ENCODE data around the gene IPPK.
"Not testable (repeated sequence)": the region's sequence is repeated elsewhere in the genome, so short reads cannot be mapped to it uniquely, and the experiment has no call there.

The IPPK gene

DNA sequence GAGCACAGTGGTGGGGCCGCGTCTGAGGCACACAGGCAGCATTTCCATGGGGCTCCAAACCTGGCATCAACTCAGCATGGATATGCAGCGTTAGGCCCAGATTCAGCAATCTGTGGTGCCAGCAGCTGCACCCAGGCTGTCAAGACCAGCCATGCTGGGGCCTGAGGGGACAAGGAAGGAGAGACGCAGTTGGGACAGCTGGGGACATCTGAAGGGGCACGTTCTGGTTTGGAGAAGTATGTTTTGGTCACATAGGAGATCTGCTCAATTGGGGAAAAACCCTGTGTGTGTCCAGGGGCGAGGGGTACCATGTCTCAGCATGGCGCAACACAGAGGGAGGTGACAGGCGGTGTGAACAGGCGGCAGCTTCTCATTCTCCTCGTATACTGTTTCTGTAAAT is 67.5 kb downstream of the IPPK start:
- Histone ChIP-seq H3K27me3 (ENCODE audit: control insufficient read depth in 1 of 2, insufficient read depth in 2 of 2, low read length in 2 of 2) (no peaks in the 10 kb centered on the region), H3K36me3 (ENCODE audit: control insufficient read depth in 1 of 2, insufficient read depth in 2 of 2, low read length in 2 of 2) (no peaks in the 10 kb centered on the region), H3K9me3 (ENCODE audit: control insufficient read depth in 1 of 2, low read length in 2 of 2) (peaks cover 0 to 7% of the 10 kb centered on the region in 2 donors), H3K4me1 (ENCODE audit: control insufficient read depth in 1 of 2, insufficient read depth in 2 of 2, low read length in 2 of 2) (no peaks in the 10 kb centered on the region), H3K27ac (ENCODE audit: low read depth, low read length) (no peak overlapping the region), H3K4me3 (ENCODE audit: low read depth in 1 of 2, low read length in 2 of 2) (no peak overlapping the region), H3K9ac (ENCODE audit: low read depth in 1 of 2, low read length in 2 of 2) (no peak overlapping the region)

DNA sequence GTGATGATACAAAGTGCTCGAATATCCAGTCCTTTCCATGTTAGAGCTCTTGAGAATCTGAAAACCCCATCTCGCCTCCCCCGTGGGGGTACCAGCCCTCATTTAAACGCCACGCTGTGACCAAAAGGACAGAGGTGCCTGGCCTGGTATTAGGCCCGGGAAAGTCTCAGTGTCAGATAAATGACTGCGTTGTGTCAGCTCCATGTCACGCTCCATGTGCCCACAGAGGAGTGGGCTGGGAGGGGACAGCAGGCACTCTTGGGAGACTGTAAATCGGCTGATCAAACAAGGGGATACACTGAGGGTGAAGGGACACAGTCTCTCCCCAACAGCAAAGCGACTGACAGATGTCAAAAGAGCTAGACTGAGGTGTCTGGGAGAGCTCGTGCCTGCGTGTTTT is 68.5 kb downstream of the IPPK start:
- no peaks in the 10 kb centered on the region for H3K36me3 ChIP-seq (ENCODE audit: control insufficient read depth in 1 of 2, insufficient read depth in 2 of 2, low read length in 2 of 2)
- peaks cover 0 to 7% of the 10 kb centered on the region in 2 donors for H3K9me3 ChIP-seq (ENCODE audit: control insufficient read depth in 1 of 2, low read length in 2 of 2)
- H3K27me3 ChIP-seq (ENCODE audit: control insufficient read depth in 1 of 2, insufficient read depth in 2 of 2, low read length in 2 of 2), result no peaks in the 10 kb centered on the region
- H3K9ac ChIP-seq (ENCODE audit: low read depth in 1 of 2, low read length in 2 of 2), result no peak overlapping the region
- H3K27ac ChIP-seq (ENCODE audit: low read depth, low read length), result no peak overlapping the region
- no peak overlapping the region for H3K4me3 ChIP-seq (ENCODE audit: low read depth in 1 of 2, low read length in 2 of 2)
- no peaks in the 10 kb centered on the region for H3K4me1 ChIP-seq (ENCODE audit: control insufficient read depth in 1 of 2, insufficient read depth in 2 of 2, low read length in 2 of 2)

DNA sequence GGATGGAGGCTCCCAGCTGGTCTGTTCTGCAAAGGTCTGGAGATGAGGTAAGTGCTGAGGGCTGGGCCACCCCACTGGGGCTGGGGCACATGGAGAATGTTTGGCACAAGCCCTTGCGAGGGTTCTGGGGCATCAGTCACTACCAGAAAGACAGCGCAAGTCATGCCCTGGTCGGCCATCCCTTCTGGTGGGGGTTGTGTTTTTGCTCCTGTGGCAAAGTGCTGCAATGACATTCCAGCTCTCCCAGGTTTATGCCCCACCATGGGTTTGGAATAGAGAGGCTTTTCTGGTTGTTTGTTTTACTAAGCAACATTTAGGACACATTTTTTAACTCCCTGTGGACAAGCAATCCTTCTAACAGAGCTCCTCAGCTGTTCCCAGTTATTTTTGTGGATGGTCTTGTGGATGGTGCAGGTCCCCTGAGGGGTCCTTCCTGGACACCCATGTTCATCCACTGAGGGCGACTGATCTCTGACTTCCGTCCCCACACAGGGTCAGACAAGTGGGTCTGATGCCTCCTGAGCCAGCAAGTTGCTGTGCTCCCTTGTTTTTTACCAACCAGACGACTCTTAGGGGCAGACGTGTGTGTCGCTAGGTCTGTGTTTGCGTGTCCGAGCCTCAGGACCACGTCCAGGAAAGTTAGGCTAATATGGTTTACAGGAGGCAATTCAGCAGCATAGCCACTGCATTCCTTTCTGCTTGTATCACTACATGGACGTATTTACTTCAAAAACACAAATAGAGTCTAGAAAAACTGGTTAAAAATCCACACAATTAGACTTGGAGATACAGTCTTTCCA is 69.3 kb downstream of the IPPK start:
- no peaks in the 10 kb centered on the region for H3K27me3 ChIP-seq (ENCODE audit: control insufficient read depth in 1 of 2, insufficient read depth in 2 of 2, low read length in 2 of 2)
- no peaks in the 10 kb centered on the region for H3K4me1 ChIP-seq (ENCODE audit: control insufficient read depth in 1 of 2, insufficient read depth in 2 of 2, low read length in 2 of 2)
- peaks cover 0 to 7% of the 10 kb centered on the region in 2 donors for H3K9me3 ChIP-seq (ENCODE audit: control insufficient read depth in 1 of 2, low read length in 2 of 2)
- H3K4me3 ChIP-seq (ENCODE audit: low read depth in 1 of 2, low read length in 2 of 2), result no peak overlapping the region
- H3K27ac ChIP-seq (ENCODE audit: low read depth, low read length), result no peak overlapping the region
- H3K36me3 ChIP-seq (ENCODE audit: control insufficient read depth in 1 of 2, insufficient read depth in 2 of 2, low read length in 2 of 2), result no peaks in the 10 kb centered on the region
- no peak overlapping the region for H3K9ac ChIP-seq (ENCODE audit: low read depth in 1 of 2, low read length in 2 of 2)

DNA sequence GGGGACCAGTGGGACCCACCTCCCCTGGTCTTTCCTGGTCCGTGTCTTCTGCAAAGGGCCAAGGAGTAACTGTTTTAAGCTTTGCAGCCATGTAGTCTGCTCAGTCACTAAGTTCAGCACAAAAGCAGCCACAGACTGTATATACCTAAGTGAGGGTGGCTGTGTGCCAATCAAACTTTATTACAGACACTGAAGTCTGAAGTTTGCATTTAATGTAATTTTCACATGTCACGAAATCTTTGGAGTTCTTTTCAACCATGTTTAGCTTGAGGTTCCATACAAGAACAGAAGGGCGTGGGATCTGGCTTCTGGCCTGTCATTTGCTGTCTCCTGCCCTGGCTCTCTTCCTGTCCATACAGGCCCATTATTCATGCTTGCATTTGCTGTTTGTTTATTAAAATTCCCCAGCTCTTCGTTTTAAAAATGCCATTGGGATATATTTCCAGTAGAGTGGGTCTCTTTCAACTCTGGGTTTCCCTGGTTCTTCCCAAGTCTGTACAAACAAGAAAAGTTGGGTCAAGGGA is 69.9 kb downstream of the IPPK start:
- Histone ChIP-seq H3K9ac (ENCODE audit: low read depth in 1 of 2, low read length in 2 of 2) (no peak overlapping the region), H3K4me3 (ENCODE audit: low read depth in 1 of 2, low read length in 2 of 2) (no peak overlapping the region), H3K9me3 (ENCODE audit: control insufficient read depth in 1 of 2, low read length in 2 of 2) (peaks cover 0 to 7% of the 10 kb centered on the region in 2 donors), H3K4me1 (ENCODE audit: control insufficient read depth in 1 of 2, insufficient read depth in 2 of 2, low read length in 2 of 2) (no peaks in the 10 kb centered on the region), H3K27me3 (ENCODE audit: control insufficient read depth in 1 of 2, insufficient read depth in 2 of 2, low read length in 2 of 2) (no peaks in the 10 kb centered on the region), H3K36me3 (ENCODE audit: control insufficient read depth in 1 of 2, insufficient read depth in 2 of 2, low read length in 2 of 2) (no peaks in the 10 kb centered on the region), H3K27ac (ENCODE audit: low read depth, low read length) (no peak overlapping the region)

DNA sequence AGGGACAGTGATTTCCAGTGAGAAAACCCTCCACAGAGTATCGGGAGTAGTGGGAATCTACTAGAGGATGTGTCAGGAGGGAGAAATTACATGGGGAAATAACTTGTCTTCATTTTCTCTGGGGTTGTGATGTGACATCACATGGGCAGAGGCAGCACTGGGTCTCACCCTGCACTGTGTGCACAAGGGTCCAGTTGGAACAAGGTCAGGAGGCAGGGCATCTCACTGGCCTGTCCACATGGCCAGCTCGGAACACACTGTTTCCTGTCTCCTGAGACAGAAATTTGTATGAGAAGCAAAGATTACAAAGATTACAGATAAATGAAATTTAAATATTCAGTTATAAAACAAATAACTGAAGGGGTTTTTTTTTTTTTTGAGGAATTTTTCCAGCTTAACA is 71.5 kb downstream of the IPPK start:
- H3K36me3 ChIP-seq (ENCODE audit: control insufficient read depth in 1 of 2, insufficient read depth in 2 of 2, low read length in 2 of 2), result no peaks in the 10 kb centered on the region
- no peaks in the 10 kb centered on the region for H3K4me1 ChIP-seq (ENCODE audit: control insufficient read depth in 1 of 2, insufficient read depth in 2 of 2, low read length in 2 of 2)

DNA sequence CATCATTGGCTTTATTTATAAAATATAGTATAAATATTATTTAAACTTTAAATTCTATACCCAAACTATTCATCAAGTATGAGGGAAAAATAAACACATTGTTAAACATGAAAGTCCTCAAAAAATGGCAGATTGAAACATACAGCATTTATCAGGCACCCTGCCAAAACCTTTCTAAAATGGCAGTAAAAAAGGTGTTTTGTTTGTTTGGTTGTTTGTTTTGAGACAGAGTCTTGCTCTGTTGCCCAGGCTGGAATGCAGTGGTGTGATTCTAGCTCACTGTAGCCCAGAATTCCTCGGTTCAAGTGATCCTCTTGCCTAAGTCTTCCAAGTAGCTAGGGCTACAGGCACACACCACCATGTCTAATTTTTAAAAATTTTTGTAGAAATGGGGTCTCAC is 74.0 kb downstream of the IPPK start:
- Histone ChIP-seq H3K27ac (ENCODE audit: low read depth, low read length) (no peak overlapping the region), H3K4me1 (ENCODE audit: control insufficient read depth in 1 of 2, insufficient read depth in 2 of 2, low read length in 2 of 2) (no peaks in the 10 kb centered on the region), H3K4me3 (ENCODE audit: low read depth in 1 of 2, low read length in 2 of 2) (no peak overlapping the region), H3K9me3 (ENCODE audit: control insufficient read depth in 1 of 2, low read length in 2 of 2) (no peaks in the 10 kb centered on the region), H3K36me3 (ENCODE audit: control insufficient read depth in 1 of 2, insufficient read depth in 2 of 2, low read length in 2 of 2) (no peaks in the 10 kb centered on the region), H3K9ac (ENCODE audit: low read depth in 1 of 2, low read length in 2 of 2) (no peak overlapping the region), H3K27me3 (ENCODE audit: control insufficient read depth in 1 of 2, insufficient read depth in 2 of 2, low read length in 2 of 2) (no peaks in the 10 kb centered on the region)

More for the DNA sequence above, 71.5 kb downstream of the IPPK start:
- Histone ChIP-seq H3K9ac (ENCODE audit: low read depth in 1 of 2, low read length in 2 of 2) (no peak overlapping the region), H3K4me3 (ENCODE audit: low read depth in 1 of 2, low read length in 2 of 2) (no peak overlapping the region), H3K9me3 (ENCODE audit: control insufficient read depth in 1 of 2, low read length in 2 of 2) (no peaks in the 10 kb centered on the region), H3K27me3 (ENCODE audit: control insufficient read depth in 1 of 2, insufficient read depth in 2 of 2, low read length in 2 of 2) (no peaks in the 10 kb centered on the region), H3K27ac (ENCODE audit: low read depth, low read length) (no peak overlapping the region)

DNA sequence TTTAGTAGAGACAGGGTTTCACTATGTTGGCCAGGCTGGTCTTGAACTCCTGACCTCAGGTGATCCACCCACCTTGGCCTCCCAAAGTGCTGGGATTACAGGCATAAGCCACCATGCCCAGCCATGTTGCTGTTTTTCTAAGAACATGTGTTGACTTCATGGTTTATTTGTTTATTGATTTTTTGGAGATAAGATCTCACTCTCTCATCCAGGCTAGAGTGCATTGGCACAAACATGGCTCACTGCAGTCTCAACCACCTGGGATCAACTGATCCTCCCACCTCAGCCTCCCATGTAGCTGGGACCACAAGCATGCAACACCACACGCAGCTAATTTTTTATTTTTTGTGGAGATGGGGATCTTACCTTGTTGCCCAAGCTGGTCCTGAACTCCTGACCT is 74.9 kb downstream of the IPPK start:
- not testable (repeated sequence) for H3K36me3 ChIP-seq (ENCODE audit: control insufficient read depth in 1 of 2, insufficient read depth in 2 of 2, low read length in 2 of 2); H3K9me3 ChIP-seq (ENCODE audit: control insufficient read depth in 1 of 2, low read length in 2 of 2); H3K9ac ChIP-seq (ENCODE audit: low read depth in 1 of 2, low read length in 2 of 2); H3K27ac ChIP-seq (ENCODE audit: low read depth, low read length); H3K27me3 ChIP-seq (ENCODE audit: control insufficient read depth in 1 of 2, insufficient read depth in 2 of 2, low read length in 2 of 2); H3K4me1 ChIP-seq (ENCODE audit: control insufficient read depth in 1 of 2, insufficient read depth in 2 of 2, low read length in 2 of 2); H3K4me3 ChIP-seq (ENCODE audit: low read depth in 1 of 2, low read length in 2 of 2)

DNA sequence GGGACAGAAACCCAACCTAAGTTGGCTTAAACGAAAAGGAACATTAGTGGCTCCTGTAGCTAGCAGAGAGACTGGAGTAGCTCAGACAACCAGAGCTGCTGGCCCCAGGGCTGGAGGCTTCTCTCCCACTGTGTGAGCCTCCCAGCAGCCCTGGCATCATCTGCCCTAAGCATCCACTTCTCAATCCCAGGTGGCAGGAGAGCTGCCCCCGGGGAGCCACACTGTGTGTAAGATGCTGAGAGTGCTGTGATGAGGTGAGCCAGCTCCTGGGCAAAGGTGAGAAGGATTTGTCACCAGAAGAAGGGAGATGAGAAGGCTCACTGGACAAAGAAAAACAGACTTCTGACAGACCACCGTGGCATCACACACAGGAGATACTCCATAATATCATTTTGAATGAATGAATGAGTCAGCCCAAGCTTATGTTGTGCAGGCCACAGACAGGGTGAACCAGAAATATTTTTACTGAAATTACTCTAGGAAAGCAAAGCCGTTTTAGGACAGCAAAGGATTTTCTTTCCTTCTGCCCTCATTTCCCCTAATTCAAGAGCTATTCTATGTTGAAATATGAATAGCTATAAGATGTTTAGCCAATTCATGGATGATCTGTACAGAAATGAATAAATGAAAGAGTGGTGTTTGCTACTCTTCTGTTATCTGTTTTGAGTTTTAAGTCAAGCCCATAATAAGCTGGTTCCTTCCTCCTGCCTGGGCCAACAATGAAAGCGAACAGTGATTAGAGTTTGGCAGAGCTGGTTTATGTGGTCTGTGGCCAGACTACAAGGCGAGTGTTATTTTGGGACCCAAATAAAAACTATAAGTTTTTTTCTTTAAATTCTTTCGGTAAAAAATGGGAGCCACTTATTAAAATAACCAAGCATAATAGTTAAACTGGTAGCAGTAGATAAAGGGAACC is 76.7 kb downstream of the IPPK start:
- peaks cover 0 to 5% of the 10 kb centered on the region in 2 donors for H3K4me1 ChIP-seq (ENCODE audit: control insufficient read depth in 1 of 2, insufficient read depth in 2 of 2, low read length in 2 of 2)
- H3K27ac ChIP-seq (ENCODE audit: low read depth, low read length), result no peak overlapping the region
- H3K9me3 ChIP-seq (ENCODE audit: control insufficient read depth in 1 of 2, low read length in 2 of 2), result no peaks in the 10 kb centered on the region
- no peak overlapping the region for H3K4me3 ChIP-seq (ENCODE audit: low read depth in 1 of 2, low read length in 2 of 2)
- H3K9ac ChIP-seq (ENCODE audit: low read depth in 1 of 2, low read length in 2 of 2), result no peak overlapping the region
- no peaks in the 10 kb centered on the region for H3K27me3 ChIP-seq (ENCODE audit: control insufficient read depth in 1 of 2, insufficient read depth in 2 of 2, low read length in 2 of 2)
- no peaks in the 10 kb centered on the region for H3K36me3 ChIP-seq (ENCODE audit: control insufficient read depth in 1 of 2, insufficient read depth in 2 of 2, low read length in 2 of 2)

DNA sequence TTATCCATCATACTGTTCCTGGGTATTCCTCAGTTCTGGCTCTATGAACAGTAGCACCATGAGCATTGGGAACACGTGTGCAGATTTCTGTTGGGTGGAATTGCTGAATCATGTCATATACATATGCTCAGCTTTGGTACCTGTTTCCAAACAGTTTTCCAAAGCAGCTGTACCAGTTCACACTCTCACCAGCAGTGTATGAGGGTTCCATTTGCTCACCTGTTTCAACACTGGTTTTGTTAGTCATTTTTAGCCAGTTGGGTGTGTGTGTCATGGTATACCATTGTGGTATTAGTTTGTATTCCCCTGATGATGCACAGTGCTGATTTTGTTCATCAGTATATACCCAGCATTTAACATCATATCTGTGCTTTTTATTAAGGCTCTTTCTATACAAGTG is 77.4 kb downstream of the IPPK start:
- H3K27ac ChIP-seq (ENCODE audit: low read depth, low read length), result no peak overlapping the region

DNA sequence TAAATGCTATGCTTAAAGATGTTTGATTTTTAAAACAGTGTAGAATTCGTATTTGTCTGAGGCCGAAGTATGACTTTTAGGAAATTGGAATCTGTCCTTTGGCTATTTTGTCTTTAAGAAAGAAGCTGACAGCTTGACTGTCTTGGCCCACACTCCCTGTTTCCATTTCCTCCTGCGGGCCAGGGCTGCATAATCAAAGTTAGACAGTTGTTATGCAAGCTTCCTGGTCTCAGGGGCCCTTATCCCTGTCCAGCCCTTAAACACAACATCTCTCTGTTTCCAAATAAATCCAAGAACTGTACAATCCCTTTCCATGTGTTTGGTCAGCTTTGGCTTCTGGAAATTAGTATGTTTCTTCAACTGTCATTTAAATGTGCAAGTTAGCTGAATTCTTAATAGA is 79.6 kb downstream of the IPPK start:
- H3K9ac ChIP-seq (ENCODE audit: low read depth in 1 of 2, low read length in 2 of 2), result no peak overlapping the region
- H3K4me3 ChIP-seq (ENCODE audit: low read depth in 1 of 2, low read length in 2 of 2), result no peak overlapping the region
- no peaks in the 10 kb centered on the region for H3K27me3 ChIP-seq (ENCODE audit: control insufficient read depth in 1 of 2, insufficient read depth in 2 of 2, low read length in 2 of 2)
- peaks cover 0 to 5% of the 10 kb centered on the region in 2 donors for H3K4me1 ChIP-seq (ENCODE audit: control insufficient read depth in 1 of 2, insufficient read depth in 2 of 2, low read length in 2 of 2)
- peaks cover 0 to 2% of the 10 kb centered on the region in 2 donors for H3K9me3 ChIP-seq (ENCODE audit: control insufficient read depth in 1 of 2, low read length in 2 of 2)
- no peak overlapping the region for H3K27ac ChIP-seq (ENCODE audit: low read depth, low read length)
- no peaks in the 10 kb centered on the region for H3K36me3 ChIP-seq (ENCODE audit: control insufficient read depth in 1 of 2, insufficient read depth in 2 of 2, low read length in 2 of 2)

More for the DNA sequence above, 77.4 kb downstream of the IPPK start:
- no peaks in the 10 kb centered on the region for H3K9me3 ChIP-seq (ENCODE audit: control insufficient read depth in 1 of 2, low read length in 2 of 2)
- H3K27me3 ChIP-seq (ENCODE audit: control insufficient read depth in 1 of 2, insufficient read depth in 2 of 2, low read length in 2 of 2), result no peaks in the 10 kb centered on the region
- H3K4me1 ChIP-seq (ENCODE audit: control insufficient read depth in 1 of 2, insufficient read depth in 2 of 2, low read length in 2 of 2), result peaks cover 0 to 5% of the 10 kb centered on the region in 2 donors
- no peaks in the 10 kb centered on the region for H3K36me3 ChIP-seq (ENCODE audit: control insufficient read depth in 1 of 2, insufficient read depth in 2 of 2, low read length in 2 of 2)
- no peak overlapping the region for H3K4me3 ChIP-seq (ENCODE audit: low read depth in 1 of 2, low read length in 2 of 2)
- H3K9ac ChIP-seq (ENCODE audit: low read depth in 1 of 2, low read length in 2 of 2), result no peak overlapping the region

Measured in duodenal mucosa (tissue), 2 donors.